Hindlimb muscle (tissue), 1 donor: ENCODE measurements around the gene FMN1. TPM values are rescaled to one million over a fixed set of nuclear protein-coding genes. Genes with fewer than 3 reads are reported as not detected.

ENCODE experiments used
- DNase-seq: peaks from one replicate; pipeline ENCODE4 v3.0.0-alpha.2; 2013
- polyA plus RNA-seq: library from polyadenylated mRNA; unstranded; fragments of 120-200 nt; gene quantifications from one replicate; pipeline ENCODE4 v1.2.1, GENCODE V29; 2013; ENCODE audit not compliant: insufficient read length

The FMN1 gene
- polyA plus RNA-seq, 1 donor: 1.6 TPM

GRCh38 chr15:32817577-32817976 lies 376.9 kb downstream of the FMN1 start:
- no peak for DNase-seq

GRCh38 chr15:32807331-32807730 lies 387.2 kb downstream of the FMN1 start:
- DNase-seq: no peak

- DNase-seq: no peak
Observed at GRCh38 chr15:32803631-32804030, 390.9 kb downstream of the FMN1 start.

- DNase-seq: no peak
Observed at GRCh38 chr15:32802286-32802936, 392.1 kb downstream of the FMN1 start.

- DNase-seq: no peak
Observed at GRCh38 chr15:32799936-32800535, 394.5 kb downstream of the FMN1 start.

GRCh38 chr15:32796856-32797255 lies 397.7 kb downstream of the FMN1 start:
- DNase-seq: no peak

GRCh38 chr15:32794973-32795372 lies 399.5 kb downstream of the FMN1 start:
- no peak for DNase-seq

- DNase-seq: no peak
Observed at GRCh38 chr15:32792436-32792835, 402.1 kb downstream of the FMN1 start.

- DNase-seq: no peak
Observed at GRCh38 chr15:32790352-32790999, 404.0 kb downstream of the FMN1 start.

GRCh38 chr15:32787949-32788348 lies 406.6 kb downstream of the FMN1 start:
- no peak for DNase-seq

- DNase-seq: no peak
Observed at GRCh38 chr15:32786906-32787305, 407.6 kb downstream of the FMN1 start.

- no peak for DNase-seq
Observed at GRCh38 chr15:32784581-32784980, 409.9 kb downstream of the FMN1 start.

GRCh38 chr15:32781781-32782180 lies 412.7 kb downstream of the FMN1 start:
- DNase-seq: no peak

- no peak for DNase-seq
Observed at GRCh38 chr15:32778391-32779176, 415.9 kb downstream of the FMN1 start.

GRCh38 chr15:32775103-32775502 lies 419.4 kb downstream of the FMN1 start:
- DNase-seq: no peak

GRCh38 chr15:32774022-32774421 lies 420.5 kb downstream of the FMN1 start:
- no peak for DNase-seq

- DNase-seq: no peak
Observed at GRCh38 chr15:32767236-32767635, 427.3 kb downstream of the FMN1 start.

GRCh38 chr15:32766101-32766500 lies 428.4 kb downstream of the FMN1 start:
- DNase-seq: no peak

GRCh38 chr15:32765236-32765635 lies 429.3 kb downstream of the FMN1 start:
- DNase-seq: no peak

GRCh38 chr15:32763295-32763694 lies 431.2 kb downstream of the FMN1 start:
- DNase-seq: no peak

GRCh38 chr15:32757426-32757825 lies 437.1 kb downstream of the FMN1 start:
- DNase-seq: no peak

GRCh38 chr15:32750979-32751378 lies 443.5 kb downstream of the FMN1 start:
- no peak for DNase-seq

- no peak for DNase-seq
Observed at GRCh38 chr15:32747921-32748342, 446.6 kb downstream of the FMN1 start.
